HL-60/S4 treated with phorbol 12-myristate 13-acetate at 8.2 ng/mL for 4 days and 3 days (cell line): ENCODE results near the gene EPB41L2.

Source experiments
- in situ Hi-C: fragments of 300-500 bp; cut with MboI; formaldehyde crosslinking; loops from 2 replicates; pipeline ENCODE4 v1.15.0; 2022; ENCODE audit warnings: low sequenced_read_pairs

Gene EPB41L2

DNA sequence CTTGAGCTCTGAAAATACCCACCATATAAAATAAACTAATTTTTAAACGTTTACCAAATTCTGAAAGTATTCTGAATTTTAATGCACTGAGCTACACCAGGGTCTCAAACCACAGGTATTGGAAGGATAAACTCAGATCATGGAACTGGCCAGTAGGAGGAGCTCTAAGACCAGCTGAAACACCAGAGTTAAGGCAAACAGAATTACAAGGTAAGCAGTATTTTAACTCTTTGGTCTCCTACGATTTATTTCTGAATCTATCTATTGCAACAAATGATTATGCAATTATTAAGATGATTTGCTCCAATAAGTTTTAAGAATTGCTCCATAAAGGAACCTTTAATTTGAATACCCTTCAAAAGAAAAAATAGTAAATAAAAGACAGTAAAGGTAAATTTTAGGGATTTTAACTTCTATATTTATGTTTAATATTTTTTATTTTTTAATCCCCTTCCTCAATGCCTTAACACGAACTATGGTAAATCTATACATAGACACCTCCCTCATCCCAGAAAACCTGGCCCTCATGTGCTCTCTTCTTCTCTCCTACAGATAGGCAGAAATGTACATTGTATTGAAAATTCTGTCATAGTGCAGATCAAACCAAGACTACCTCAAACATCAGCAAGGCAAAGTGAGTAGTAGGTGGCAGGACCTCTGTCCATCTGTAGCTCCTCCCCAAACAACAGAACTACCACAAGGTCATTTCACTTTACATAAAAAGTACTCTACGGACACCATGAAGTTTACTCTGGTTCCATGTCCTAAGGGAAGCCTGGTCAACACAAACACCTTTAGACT lies 177.5 kb downstream of the EPB41L2 start:
- in situ Hi-C loops, result loop anchor here (25.0 kb wide), 2 partner anchors 652 to 752 kb away; partner anchors contain the start of genes ENPP3 and MED23

DNA sequence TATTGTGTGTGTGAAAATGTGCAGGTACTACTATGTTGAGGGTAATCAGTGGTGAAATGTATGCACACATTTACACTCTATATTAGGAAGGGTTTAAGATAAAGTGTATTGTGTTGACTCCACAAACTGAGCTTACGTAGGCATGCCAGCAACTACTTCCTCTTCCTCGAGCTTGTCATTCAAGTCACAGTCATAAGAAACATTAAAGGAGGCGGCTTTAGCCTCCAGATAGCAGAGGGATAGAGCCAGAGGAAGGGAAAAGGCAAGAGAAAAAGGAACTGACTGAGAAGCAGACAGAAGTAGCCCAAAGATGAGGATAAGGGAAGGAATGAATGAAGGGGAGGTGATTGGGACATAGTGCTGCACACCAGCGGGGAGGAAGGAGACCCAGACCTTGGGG lies 180.7 kb downstream of the EPB41L2 start:
- in situ Hi-C loops, result loop anchor here (25.0 kb wide), 2 partner anchors 655 to 755 kb away; partner anchors contain the start of genes ENPP3 and MED23

DNA sequence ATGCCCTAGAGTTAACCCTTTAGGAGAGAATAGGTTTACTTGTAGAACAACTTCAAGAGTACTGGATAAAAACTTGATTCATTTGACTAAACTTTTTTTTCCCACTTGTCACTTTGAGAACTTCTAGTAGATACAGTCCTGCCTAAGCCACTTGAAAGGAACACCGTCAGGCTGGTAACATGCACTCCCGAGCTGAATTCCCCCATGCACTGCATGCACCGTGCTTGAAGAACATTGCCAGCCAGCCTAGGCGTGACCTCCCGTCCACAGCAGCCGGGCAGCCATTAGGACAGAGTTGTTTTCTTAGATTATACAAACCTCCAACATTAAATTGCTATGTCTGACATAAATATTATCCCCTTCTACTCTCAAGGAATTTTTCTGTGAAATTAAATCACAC lies 183.2 kb downstream of the EPB41L2 start:
- in situ Hi-C loops, result loop anchor here (25.0 kb wide), 2 partner anchors 657 to 757 kb away; partner anchors contain the start of genes ENPP3 and MED23

DNA sequence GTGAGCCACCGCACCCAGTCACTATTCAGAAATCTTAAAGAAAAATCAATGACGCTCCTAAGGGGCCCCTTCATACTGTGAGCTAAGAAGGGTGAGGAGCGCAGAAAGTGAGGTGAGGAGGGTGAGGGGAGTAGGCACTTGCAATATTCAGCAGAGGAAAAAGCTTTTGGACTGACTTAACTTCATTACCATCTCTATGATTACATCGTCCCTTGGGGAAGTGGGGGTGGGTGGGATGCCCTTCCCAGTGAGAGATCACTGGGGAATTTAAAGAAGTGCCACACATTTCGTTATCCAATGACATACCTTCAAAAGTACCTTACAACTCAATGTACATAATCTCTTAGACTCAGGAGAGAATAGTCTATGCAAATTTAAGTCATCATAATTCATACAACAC lies 189.3 kb downstream of the EPB41L2 start:
- in situ Hi-C loops, result no loop called here

DNA sequence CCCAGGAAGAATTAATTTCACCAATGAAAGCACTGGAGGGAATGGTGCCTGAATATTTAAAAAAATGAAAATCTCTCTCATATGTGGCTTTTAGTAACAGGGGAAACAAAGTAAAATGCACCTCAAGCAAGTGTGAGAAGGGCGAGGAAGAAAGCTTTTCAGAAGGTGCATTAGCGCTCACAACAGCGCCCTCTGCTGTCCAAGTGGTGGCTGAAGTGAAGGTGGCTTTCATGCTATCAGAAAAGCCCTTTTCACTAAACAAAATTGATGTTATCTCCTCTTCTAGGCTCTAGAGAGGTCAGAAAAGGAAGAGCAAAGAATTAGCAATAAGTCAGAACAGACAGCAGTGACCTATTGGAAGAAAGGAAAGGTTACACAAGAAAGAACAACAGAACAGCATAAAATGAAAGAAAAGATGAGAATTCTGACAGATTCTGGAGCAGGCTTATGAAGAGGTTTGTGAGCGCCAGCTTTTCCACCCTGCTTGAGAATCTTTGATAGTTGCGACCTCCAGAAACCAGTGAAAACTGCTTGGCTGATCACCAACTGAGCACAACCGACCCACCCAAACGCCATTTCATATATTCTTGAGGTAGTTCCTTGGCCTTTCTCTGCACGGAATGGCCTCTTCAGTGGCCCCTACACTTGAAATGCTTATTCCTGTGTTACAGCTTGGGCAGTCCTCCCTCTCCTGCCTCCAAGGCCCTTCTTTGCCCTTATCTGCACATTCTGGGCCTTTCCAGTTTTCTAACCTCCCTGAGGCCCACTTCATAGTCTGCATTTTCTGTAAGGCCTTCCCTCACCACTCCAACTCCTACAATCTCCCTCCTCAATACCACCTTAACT lies 190.6 kb downstream of the EPB41L2 start:
- in situ Hi-C loops, result no loop called here

DNA sequence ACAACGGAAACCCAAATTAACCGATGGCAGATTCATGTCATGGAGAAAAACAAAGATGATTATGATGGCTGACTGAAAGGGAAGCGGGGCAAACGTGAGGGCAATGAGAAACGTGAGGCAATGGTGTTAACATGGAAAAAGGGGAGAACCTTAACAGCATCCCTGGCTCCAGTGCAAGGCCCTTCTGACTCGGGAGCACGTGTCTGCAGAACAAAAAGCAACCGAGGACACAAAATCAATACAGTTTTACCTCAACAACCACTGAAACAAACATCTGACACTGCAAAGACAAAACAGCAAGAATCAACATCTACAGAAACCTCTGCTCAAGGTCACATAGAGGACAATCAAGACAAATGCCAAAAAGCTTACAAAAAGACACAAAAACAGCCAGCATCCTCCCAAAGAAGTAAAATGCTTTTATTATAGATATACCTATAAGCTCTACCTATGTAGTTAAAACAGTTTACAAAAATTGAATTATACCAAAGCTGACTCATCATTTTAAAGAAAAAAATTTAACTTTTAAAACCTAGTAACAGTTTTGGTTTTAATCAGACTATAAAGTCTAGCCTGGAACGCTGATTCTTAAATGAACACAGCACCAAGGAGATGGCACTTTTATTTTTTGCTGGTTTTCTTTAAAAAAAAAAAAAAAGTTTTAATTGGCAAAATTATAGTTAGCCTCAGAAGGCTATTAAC lies 192.7 kb downstream of the EPB41L2 start:
- in situ Hi-C loops, result no loop called here

DNA sequence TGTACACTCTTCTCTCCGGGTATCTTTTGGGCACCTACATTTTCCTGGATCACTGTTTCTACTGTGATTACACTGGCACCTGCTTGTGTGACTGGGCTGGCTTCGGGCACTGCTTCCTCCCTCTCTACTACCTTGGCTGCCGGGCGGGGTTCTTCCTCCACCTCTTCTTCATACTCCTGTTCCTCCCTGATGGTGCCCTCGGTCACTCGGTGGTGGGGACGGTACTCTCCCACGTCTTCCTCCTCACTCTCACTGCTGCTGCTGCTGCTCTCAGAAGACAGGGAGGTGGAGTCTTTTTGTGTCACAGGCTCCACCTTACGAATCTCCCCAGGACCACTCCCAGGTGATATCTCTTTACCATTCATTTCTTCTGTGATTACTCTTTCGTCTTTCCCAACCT lies 193.4 kb downstream of the EPB41L2 start:
- in situ Hi-C loops, result no loop called here

DNA sequence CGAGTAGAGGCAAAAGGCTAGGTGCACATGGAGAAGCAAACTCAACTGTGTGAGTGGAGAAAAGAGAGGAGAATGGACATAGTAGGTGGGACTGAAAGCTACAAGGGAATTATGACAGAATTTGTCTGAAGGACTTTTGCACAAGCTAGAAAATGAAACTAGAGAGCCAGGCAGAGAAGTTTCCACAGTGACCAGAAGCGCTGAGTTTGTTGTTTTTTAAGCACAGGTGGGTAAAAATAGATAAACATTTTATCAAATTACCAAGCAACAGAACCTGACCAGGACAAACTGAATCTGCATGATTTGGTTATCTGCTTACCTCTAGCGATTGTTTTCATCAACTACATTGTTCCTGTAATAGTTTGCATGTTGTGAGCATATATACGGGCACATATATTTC lies 197.3 kb downstream of the EPB41L2 start:
- in situ Hi-C loops, result no loop called here

DNA sequence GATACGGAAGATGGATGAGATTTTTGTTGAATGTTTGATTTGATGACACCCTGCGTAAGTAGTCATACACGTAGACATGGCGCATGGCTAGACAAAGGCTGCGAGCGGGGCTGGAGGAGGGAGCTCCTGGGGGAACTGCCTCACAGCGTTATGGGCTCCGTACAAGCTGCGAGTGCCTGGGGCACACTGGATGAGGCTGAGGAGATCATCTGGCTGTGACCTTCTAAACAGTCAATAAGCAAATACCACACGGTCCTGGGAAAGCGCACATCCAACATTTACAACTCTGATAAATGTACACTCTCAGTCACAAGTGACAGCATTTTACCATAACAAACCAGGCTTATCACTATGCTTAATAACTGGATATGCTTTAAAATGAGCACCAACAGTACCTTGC lies 198.7 kb downstream of the EPB41L2 start:
- in situ Hi-C loops, result no loop called here

DNA sequence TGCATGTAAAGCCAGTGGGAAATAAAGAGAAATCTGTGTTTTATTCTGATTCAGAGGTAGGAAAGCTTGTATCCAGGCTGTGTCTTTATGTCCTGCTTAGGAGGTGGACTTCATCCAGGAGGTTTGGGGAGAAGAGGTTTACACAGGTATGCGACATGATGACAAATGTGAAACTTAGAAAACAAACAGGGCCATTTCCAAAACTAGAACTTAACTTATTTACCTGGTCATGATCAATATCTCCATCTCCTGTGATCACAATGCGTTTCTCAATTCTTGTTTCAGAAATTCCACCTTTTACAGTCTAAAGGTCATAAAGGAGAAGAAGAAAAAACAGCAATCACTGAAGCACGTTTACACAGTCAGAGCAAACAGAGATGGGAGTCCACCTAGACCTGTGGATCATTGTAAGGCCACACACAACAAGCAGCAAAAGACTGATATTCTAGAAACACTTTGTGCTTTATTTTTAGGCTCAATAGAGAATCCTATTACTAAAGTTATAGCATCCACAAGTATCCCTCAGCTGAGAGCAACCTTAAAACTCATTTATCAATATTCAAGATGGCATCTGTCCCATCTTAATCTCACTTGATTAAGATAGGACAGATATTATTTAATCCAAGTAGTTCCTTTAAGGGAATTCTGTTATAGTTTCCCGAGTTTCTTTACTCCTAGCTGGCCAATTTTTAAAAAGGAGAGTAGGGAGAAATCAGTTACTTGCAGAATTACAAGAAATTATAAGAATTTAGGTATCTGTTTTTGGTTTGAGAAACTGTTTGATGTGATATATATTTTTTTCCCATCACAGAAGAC lies 199.4 kb downstream of the EPB41L2 start:
- in situ Hi-C loops, result no loop called here

DNA sequence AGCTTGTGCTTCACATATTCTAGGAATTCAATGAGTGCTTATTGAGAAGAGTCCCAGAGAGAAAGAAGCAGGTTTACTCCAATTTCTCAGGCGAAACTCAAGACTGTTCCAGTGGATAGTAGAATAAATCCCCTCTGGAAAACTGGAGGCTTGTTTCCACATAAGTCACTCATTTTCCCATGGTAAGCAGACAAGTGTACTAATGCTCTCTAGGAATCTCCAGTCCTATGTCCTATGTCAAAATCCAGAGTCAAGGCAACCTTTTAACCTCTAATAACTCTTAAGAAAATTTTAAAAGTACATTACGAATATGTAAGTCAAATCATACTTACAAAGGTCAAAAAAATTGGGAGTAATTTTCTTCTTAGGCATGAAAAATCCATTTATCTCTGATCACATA lies 200.7 kb downstream of the EPB41L2 start:
- in situ Hi-C loops, result no loop called here

DNA sequence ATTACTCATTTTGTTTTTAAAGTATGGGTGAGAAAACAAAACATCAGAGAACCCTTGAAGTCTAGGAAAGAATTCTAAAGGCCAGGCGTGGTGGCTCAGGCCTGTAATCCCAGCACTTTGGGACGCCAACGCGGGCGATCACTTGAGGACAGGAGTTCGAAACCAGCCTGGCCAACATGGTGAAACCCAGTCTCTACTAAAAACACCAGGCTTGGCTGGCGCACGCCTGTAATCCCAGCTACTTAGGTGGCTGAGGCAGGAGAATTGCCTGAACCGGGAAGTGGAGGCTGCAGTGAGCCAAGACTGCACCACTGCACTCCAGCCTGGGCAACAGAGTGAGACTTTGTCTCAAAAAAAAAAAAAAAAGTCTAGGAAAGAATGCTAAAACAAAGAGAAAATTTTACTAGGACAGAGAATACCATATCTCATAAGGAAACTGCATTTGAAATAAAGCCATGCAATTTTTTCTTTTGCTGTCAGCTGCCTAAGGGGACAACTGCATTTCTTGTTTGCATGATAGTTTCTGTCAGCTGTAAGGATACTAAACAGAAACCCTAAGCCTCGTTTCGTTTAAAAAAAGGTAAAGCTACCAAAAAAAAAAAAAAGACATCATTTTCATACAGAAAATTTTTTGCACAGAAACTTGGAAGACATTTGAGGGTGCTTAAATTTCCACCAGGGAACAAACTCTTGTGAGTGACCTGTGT lies 203.7 kb downstream of the EPB41L2 start:
- in situ Hi-C loops, result no loop called here

DNA sequence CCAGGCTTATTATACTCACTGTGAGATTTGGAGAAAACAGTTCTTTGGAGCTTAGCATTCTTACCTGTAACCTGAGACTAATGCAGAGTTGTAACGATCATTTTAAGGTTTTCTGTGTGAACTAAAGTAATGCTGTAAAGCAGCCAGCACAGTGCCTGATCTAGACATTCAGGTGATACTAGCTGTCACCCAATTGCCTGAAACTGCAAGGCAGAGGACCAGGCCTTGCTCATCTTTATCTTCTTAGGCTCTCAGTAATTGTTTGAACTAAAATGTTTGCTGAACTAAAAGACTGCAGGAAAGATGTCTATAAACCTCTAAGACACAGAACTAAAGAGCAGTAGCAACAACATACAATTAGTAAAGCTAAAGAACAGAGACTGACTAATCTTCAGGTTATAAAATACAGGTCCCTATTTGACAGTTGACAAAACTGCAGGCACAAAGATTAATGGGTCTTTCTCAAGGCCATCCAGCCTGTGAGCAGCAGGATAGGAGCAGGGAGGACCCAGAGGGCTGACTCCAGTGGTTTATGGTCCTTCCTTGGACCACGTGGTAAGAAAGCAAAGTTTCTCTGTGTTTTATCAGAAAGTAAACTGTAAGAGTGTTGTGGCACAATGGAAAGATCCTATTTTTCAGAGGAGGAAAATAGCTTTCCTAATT lies 204.4 kb downstream of the EPB41L2 start:
- in situ Hi-C loops, result no loop called here

DNA sequence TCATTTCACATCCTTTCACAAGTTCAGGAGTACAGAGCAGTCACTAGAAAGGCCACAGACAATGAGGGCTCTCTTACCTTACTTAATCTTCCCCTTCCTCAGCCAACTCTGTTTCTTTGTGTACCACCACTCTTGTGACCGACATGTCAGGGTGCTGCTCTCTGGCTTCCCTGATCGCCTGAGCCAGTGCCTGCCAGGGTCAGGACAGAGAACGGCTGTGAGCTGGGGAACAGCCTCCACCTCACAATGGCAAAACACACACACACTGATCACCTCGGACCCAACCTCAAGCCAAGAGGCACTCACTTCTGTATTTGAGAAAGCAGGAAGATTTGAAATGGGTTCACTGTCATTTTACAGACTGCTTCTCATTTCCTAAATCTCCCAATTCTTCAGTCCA lies 205.0 kb downstream of the EPB41L2 start:
- in situ Hi-C loops, result no loop called here

DNA sequence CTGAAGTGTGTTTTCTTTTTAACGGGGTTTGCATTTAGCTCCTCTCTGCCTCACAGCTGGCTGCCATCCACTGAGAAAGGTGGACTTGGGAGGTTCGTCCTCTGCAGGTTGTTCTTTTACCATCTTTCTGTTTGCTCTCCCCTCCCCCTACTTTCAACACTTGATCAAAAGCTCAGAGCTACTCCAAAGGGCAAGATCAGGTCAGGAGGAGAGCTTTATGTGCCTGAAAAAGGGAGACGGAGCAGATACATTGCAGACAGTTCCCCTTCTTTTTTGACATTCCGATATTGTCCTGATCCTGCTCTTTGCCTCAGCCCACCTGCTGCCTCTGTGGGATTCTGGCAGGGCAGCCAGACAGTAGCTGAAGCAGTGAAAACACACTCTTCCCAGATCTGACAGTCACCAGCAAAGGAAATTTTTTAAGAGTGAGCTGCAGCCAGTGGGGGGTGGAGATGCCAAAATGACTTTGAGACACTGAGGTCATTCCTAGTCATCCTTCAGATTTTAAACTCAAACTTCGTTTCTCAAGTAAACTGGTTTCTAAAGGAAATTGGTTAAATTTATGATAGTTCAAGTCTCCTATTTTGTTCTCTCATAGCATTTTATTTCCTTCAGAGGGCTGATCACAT lies 209.4 kb downstream of the EPB41L2 start:
- in situ Hi-C loops, result no loop called here

DNA sequence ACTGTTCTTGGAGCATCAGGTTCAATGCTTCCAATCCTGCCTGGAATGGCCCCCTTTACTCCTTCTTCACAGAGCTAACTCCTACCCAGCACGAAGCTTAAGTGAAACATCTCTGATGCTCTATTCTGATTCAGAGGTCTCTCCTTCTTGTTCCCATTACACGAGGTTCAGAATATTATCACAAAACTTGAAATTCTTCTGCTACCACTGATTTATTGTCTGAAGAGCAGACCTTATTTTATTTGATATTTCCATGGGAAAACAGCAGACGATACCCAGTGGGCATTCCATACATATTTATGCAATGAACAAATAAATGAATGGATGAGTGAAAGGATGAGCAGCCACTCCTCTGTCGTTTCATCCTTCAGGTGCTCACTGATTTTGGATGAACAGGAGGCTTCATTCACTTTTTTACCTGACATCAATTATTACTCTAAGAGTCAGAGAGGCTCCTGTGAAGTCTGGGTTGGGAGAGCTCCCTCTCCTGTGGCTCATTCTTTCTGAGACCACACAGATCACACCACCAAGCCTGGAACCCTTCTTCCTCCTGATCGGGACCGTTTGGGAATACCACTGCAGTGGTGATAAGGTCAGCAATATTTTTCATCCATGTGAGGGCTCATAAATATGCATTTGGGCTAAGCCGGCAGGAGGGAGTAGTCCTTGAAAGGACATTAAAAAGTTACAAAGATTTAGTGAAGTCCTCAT lies 210.0 kb downstream of the EPB41L2 start:
- in situ Hi-C loops, result no loop called here

DNA sequence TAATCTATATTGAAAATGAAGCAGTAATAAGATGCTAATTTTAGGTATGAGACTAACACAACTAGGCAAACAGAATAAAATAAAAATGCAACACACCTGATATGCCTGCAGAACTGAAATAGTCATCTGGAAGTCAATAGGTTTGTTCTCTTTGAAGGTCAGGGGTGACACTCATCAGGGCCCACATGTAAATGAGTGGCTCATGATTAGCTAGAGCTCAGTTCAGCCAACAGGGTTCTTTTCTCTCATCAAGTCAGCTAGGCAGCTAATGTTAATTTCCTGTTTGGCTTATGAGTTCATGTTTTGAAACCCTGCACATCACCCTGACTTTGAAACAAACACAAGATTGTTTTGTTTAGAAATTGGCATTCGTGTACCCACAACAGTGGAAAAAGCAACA lies 212.0 kb downstream of the EPB41L2 start:
- in situ Hi-C loops, result no loop called here

DNA sequence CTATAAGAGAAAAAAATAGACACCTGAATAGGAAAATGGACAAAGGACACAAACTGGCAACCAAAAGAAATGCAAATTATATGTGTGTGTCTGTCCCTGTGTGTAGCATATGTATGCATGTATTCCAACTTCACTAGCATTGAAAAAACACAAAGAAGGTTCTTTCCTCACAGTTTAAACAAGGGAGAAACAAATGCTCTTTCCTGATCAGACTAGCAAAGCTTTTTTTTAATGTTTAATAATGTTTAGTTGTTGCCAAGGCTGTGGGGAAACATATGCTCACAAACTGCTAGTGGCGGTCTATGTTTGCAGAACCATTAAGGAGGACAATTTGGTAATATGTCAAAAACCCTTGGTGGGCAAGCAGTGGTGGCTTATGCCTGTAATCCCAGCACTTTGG lies 213.5 kb downstream of the EPB41L2 start:
- in situ Hi-C loops, result no loop called here
